Right lobe of liver (tissue), 4 donors: ENCODE measurements around the gene ZSCAN9.

Experiments
- POLR2A ChIP-seq: fragments of 450-650 bp; IDR thresholded peaks from one replicate; pipeline ENCODE4 v1.6.1; 2017; ENCODE audit warnings: antibody characterized with exemption, mild to moderate bottlenecking
- TF ChIP-seq, protein P1 (sequence below), 4 donors: fragments of 200-600 bp in 3 of 4; fragments of 450-650 bp in 1 of 4; IDR thresholded peaks; one replicate each; pipeline versions ENCODE4 v1.5.1 to v1.8.0; 2016 to 2022; ENCODE audit warnings: antibody characterized with exemption in 4 of 4, mild to moderate bottlenecking in 2 of 4
- donor health status: DM: no; HTN: no; CAD: no.
- donor health status: DM: no; HTN: no; CAD: no.
- donor health status: DM: no; HTN: yes; CAD: no.

DNA sequence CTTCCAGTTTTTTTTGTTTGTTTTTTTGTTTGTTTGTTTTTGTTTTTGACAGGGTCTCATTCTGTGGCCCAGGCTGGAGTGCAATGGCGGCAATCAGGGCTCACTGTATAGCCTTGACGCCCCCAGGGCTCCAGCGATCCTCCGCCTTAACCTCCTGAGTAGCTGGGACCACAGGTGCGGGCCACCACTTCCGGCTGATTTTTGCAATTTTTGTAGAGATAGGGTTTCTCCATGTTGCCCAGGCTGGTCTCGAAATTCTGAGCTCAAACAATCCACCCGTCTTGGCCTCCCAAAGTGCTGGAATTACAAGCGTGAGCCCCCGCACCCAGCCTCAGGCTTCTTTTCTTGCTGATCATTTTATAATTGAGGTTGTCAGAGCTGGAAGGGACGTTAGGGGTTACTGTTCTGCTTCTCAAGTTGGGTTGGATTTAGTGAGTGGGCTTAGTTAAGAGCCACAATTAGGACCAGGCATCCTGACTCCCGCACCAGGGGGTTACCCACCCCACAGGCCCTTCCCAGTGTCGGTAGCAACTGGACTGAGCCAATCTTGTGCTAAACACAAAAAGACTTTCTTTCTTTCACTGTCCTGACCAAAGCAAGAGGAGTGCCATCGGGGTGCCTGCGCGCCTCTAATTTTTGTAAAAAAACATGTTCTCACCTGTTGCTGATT lies 13.1 kb upstream of the ZSCAN9 start:
- no peak for TF ChIP-seq POLR2A
- TF ChIP-seq, protein P1, sequence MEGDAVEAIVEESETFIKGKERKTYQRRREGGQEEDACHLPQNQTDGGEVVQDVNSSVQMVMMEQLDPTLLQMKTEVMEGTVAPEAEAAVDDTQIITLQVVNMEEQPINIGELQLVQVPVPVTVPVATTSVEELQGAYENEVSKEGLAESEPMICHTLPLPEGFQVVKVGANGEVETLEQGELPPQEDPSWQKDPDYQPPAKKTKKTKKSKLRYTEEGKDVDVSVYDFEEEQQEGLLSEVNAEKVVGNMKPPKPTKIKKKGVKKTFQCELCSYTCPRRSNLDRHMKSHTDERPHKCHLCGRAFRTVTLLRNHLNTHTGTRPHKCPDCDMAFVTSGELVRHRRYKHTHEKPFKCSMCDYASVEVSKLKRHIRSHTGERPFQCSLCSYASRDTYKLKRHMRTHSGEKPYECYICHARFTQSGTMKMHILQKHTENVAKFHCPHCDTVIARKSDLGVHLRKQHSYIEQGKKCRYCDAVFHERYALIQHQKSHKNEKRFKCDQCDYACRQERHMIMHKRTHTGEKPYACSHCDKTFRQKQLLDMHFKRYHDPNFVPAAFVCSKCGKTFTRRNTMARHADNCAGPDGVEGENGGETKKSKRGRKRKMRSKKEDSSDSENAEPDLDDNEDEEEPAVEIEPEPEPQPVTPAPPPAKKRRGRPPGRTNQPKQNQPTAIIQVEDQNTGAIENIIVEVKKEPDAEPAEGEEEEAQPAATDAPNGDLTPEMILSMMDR (IDR thresholded peaks at IDR 0.05): no peak
